Stimulated activated CD8-positive, alpha-beta memory T cell treated with anti-CD3 and anti-CD28 coated beads, Interleukin-4, amount 100 ng/mL, for 48 hours (primary cell): ENCODE results near the gene SYDE1.

ENCODE experiments used
- DNase-seq: peaks from one replicate; pipeline ENCODE4 v3.0.0-alpha.2; 2020

Gene SYDE1

DNA sequence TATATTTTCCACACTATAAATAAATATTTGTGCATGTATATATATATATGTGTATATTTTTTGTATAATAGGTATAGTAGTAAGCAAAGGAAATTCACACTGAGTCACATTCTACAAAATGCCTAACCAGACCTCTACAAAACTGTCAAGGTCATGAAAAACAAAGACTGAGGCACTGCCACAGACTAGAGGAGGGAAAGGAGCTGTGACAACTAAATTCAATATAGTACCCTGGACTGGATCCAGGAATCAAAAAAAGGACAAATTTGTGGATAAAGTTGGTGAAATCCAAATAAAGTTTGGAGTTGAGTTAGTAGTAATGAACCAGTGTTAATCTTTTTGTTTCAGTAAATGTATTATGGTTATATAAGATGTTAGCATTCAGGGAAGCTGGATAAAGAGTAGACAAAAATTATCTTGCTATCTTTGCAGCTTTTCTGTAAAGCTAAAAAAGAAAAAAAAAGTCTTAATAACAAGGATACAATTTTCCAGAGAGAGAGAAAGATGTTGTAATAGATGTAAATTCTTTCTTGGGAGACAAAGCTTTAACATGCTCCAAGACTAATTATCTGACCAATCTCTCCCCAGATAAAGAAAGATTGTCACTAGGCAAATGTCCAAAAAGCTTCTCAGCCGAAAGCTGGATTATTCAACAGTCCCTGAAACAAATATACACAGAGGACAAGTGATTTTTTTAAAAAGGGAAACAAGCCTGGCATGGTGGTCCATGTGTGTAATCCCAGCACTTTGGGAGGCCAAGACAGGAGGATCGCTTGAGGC is 19.1 kb downstream of the SYDE1 start:
- no peak for DNase-seq

DNA sequence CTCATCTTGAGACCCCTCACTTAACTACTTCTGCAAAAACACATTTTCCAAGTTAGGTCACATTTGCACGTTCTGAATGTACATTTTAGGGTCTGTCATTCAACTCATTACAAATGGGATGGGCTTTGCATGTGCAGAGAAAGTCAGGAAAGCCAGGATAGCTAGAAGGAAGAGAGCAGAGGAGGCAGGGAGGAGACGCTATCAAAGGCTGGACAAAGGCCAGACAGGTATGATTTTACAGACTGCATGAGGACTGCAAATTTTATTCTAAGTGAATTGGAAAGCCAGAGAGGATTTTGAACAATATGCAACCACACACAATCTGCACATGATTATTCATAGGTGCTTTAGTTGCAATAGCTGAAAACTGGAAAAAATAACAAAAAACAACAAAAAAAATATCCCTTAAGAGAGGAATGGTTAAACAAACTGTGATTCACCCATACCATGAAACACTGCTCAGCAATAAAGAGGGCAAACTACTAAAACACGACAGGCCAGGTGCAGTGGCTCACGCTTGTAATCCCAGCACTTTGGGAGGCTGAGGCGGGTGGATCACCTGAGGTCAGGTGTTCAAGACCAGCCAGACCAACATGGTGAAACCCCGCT is 21.1 kb downstream of the SYDE1 start:
- DNase-seq: no peak

DNA sequence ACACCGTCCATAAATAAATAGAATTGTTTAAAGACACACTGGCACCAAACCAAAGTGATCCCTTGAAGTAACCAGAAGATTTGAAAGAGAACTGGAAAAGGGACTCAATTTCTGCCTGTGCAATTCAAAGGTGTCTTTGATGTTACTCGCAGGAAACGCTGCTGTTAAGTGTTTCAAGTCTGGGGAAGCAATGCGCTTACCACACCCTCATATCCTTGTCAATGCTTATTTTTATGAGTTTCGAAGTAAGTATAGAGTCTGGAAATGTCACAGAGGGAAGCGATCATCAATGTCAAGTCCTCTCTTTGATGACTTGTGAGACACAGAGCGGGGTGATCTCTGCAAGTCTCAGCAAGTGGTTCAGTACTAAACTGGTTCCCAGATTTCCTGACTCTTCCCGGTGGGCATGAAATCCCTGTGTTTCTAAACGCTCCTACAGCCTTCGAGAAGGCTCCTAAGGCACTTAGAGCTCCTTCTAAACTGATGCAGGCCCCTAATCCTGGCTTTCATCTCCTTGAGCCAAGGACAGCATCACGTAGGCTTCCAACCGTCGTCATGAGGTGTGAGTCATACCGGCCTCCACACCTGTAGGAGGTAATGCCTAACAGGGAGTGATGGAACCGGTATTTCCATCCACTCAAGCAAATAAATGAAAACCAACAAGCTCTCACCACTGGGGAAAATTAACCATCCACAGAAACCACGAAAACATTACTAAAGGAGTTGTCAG is 22.8 kb downstream of the SYDE1 start:
- peak; percentile 56 for DNase-seq

DNA sequence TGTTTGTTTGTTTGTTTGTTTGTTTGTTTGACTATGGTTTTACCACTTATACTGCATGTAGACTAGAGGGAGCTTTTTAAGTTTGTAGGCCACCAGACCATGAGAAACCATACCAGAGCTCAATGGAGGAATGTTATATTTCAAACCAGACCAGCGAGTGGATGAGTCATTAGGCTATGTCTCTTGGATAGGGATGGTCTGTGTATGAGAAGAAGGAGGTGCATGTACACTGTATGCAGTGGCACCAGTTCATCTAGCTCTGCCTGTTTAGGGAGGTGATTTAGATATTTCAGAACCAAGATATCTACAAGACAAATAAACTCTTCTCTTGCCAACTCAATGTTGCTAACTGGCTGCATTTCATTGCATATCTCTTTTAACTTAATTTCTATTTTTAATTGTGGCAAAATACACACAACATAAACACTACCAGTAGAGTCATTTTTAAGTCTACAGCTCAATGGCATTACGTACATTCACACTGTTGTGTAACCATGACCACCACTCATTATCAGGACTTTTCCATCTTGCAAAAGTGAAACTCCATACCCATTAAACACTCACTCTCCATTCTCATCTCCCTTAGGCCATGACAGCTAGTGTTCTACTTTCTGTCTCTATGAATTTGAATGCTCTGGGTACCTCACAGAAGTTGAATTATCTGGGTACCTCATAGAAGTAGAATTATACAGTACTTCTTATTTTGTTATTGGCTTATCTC is 29.2 kb downstream of the SYDE1 start:
- no peak for DNase-seq

DNA sequence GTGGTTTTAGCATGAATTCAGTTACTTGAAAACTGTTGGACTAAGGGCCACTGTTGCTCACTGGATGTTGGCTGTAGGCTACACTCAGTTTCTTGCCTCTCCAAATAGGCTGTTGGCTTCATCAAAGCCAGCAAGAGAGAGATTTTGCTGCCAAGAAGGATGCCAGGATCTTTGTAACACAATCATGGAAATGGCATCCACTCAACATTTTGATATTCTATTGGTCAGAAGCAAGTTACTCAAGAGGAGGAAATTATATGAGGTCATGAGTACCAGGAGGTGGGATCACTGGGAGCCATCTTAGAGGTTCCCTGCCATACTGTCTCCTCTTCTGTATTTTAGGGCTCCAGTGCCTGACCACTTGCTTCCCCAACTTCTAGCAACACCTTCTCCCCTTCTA is 30.6 kb downstream of the SYDE1 start:
- DNase-seq: no peak

DNA sequence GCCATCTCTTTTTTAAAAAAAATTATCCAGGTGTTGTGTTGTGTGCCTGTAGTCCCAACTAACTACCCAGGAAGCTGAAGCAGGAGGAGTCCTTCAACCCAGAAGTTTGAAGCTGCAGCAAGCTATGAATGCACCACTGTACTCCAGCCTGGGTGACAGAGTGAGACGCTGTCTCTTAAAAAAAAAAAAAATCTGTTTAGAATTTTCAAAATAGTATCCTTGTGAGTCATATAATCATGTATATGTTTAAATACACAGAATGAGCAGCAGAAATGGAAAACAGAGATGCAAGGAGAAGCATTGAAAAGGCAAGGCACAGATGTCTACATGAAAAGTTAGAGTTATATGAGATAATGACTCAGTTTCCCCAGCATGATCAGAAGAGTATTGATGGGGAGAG is 31.2 kb downstream of the SYDE1 start:
- DNase-seq: no peak

DNA sequence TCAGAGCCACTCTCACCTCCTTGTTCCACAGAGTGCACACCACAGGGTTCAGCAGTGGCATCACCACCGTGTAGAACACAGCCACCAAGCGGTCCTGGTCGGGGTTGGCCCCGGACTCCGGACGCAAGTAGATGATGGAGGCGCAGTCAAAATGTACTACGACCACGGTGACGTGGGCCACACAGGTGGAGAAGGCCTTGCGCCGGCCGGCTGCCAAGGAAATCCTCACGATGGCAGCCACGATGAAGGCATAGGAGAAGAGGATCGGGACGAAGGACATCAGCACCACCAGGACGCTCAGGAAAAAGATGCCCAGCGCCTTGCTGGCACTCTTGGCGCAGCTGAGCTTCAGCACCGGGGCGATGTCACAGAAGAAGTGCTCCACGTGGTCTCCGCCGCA is 33.9 kb downstream of the SYDE1 start:
- no peak for DNase-seq

DNA sequence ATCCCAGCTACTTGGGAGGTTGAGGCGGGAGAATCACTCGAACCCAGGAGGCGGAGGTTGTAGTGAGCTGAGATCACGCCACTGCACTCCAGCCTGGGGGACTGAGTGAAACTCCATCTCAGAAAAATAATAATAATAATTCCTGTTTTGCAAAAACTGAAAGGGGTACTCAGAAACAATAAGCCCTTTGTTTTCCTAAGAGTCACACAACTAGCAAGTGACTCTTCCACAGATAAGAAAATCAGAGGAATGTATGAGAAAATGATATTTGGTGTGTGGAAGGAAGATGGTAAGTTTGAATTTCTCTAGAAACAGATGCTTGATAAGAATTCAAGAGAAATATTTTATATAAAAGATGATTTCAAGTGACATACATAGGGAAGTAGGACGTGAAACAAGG is 35.1 kb downstream of the SYDE1 start:
- DNase-seq: no peak

DNA sequence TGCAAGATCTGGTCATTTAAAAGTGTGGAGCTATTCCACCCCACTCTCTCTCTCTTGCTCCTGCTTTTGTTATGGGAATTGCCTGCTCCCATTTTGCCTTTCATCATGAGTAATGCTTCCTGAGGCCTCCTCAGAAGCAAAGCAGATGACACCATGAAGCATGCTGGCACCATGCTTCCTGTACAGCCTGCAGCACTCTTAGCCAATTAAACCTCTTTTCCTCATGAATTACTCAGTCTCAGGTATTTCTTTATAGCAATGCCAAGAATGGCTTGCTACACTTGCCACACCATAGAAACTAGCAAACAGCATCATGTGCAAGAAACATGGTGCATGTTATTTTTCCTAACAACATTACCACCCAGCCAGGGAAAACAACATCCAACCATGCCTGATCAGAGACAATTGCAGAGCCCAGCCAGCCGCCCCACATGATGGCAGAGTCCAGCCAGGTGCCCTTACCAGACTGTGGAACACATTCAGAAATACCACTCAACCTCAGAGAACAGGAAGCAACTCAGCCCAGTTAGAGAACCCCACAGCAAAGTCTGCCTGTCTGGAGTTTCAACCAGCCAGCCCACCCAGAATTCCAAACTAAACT is 36.9 kb downstream of the SYDE1 start:
- no peak for DNase-seq

DNA sequence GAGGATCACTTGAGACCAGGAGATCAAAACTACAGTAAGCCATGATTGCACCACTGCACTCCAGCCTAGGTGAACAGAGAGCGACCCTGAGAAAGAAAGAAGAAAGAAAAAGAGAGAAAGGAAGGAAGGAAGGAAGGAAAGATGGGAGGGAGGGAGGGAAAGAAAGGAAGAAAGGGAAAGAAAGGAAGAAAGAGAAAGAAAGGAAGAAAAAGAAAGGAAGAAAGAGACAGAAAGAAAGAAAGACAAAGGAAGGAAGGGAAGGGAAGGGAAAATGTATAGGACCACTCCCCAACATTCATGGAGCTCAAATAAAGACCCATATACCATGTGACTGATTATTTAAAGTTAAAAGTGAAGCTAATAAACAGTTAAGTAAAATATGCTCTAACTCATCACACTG is 39.9 kb downstream of the SYDE1 start:
- DNase-seq: no peak

DNA sequence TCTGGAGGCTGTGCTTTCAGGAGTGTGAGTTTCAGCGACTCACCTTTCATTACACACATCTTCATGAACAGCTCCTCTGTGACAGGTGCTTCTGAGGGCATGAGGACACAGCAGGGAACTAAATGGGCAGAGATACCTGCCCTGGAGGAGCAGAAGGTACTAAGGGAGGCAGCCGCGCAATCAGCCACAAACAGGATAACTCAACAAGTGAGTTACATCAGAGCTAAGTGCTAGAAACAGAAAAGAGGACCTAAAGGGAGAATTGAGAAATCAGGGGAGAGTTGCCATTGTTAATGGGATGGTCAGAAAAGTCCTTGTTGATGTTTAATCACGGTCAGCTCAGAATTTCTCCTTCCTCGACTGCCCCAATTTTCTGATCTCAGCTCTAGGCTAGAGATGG is 42.5 kb downstream of the SYDE1 start:
- DNase-seq: no peak

DNA sequence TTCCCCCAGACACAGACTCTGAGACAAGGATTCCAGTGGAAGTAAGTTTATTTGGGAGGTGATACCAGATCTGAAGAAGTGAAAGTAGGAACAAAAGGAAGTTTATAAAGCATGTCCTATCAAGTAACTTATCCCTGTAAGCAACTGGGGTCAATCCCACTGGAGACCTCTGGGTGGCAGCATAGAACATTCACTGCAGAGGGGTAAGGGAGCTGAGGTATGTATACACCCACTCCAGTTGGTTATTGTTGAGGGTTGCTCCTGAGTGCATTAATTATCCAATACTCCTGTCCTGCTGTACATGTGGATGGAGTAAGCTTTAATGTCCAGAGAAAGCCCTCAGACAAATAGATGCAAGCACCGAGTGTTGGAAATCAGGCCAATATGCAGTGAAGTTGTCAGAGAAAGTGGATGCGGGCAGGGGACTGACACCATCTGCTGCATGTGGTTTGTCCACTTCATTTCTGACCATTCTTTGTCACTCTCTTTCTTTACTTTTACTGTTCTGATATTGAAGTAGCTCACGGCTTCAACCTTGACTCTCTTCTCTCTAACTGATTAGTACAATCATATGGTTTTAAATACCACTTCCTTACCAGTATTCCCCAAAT is 46.9 kb downstream of the SYDE1 start:
- DNase-seq: peak; percentile 66

DNA sequence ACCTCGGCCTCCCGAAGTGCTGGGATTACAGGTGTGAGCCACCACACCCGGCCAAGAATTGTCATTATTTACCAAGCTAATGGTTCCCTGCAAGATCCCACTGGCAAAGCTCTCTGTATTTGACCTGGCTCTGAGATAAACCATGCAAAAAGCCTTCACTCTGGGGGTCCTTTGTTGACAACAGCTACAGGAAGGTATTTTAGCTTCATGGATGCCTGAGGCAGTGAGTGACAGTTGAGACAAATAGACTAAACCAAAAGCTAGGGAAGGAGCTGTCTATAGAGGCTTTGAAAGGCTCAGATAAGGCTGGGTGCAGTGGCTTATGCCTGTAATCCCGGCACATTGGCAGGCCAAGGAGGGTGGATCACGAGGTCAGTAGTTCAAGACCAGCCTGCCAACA is 48.1 kb downstream of the SYDE1 start:
- DNase-seq: no peak

DNA sequence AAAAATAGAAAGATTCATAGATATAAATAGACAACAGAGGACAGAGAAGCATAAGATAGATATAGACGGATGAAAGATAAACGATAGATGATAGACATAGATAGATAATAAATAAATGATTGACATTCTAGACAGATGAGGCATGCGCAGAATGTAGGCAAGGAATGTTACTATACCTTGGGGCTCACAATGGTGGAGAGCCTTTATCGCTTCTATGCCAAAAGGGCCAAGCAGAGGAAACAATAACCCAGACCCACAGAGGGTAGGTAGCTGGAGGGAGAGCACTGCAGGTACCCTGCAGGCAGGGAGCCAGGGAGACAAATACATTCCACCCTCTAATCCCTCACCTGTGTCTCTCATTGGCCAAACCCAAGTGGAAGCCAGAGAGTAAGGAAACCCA is 49.2 kb downstream of the SYDE1 start:
- DNase-seq: no peak

DNA sequence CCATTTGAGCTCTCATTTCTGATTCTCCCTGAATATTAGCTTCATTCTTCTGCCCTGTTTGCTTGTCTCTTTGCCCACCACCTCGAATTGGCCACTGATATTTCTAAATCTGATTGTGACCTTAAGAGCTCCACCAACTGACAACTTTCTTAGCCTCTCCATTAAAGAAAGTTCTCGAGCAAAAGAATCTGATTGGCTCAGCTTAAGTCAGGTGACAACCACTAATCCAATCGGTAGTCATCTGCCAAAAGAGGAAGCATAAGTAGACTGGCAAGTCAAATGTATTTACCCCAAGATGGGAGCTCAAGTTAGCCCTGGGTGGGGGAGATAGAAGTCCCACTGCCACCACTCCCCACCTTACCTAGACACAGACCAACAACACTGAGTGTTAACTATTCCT is 52.0 kb downstream of the SYDE1 start:
- DNase-seq: no peak

DNA sequence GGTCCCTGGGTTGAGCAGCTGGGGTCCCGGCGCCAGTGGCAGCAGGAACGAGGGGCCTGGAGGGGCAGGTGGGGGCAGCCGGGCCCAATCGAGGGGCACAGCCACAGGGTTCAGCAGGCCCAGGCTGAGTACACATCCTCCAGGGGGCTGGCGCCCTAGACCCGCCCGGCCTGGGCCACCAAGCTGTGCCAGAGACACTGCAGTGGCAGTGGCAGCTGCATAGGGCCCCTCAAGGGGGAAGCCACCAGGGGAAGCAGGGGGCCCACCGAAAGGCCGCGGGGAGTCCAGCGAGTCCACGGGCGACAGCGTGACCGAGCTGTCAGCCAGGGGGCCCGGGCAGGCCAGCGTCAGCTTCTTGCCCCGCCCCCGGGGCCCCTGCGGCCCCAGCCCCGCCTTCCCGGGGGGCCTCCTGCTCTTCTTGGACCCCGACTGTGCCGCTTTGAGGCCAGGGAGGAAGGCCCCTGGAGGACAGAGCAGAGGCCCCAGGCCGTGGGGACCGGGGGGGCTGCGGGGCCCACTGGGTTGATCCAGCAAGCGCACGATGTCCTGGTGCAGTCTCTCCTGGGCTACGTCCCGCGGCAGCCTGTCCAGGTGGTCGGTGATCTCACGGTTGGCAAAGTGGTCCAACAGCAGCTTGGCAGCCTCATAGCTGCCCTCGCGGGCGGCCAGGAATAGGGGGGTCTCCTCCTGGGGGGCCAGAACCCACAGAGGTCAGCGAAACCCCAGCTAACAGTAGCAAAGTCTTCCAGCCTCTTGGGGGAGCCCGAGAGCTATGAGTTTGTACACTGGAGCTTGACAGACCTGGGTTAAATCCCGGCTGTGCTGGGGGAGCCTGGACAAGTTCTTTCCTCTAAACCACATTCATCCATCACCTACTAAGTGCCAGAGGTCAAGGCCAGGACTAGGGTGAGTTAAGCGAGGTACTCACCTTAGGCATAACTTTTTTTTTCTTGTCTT is 54.1 kb downstream of the SYDE1 start:
- no peak for DNase-seq
